A549 (cell line): ENCODE data around the gene HIC2. TPM values are rescaled to one million over a fixed set of nuclear protein-coding genes. Genes with fewer than 3 reads are reported as not detected.
"Not testable (repeated sequence)": the region's sequence is repeated elsewhere in the genome, so short reads cannot be mapped to it uniquely, and the experiment has no call there.

ENCODE experiments used
- ATAC-seq, 2 experiments: fragments of 200-7000 bp in 1 of 2; fragments of >200 bp in 1 of 2; cut with Nextera tagmentation in 1 of 2; cut with Tn5 transposase in 1 of 2; 3 replicates each; pipeline versions ENCODE4 v1.8.0 to v1.9.1; 2018 to 2020; ENCODE audit warnings: mild to moderate bottlenecking in 1 of 2, moderate library complexity in 1 of 2
- CTCF ChIA-PET: fragments of 300-600 bp; sonication (Branson Sonifier 250); formaldehyde crosslinking; extraction: SDS; loops from one replicate; lab custom pipeline; 2021; ENCODE audit warnings: antibody characterized with exemption, inconsistent platforms; lab: Yijun Ruan, JAX
- POLR2A ChIA-PET: fragments of 350-600 bp; formaldehyde crosslinking; extraction: SDS; loops from one replicate; lab custom pipeline; 2021; ENCODE audit warnings: antibody characterized with exemption, inconsistent platforms; lab: Yijun Ruan, JAX
- DNase-seq, 2 experiments: peaks; one replicate each; pipeline versions ENCODE4 v3.0.0 to v3.0.0-alpha.2; 2011 to 2016; ENCODE audit warnings: low read depth in 1 of 2, low spot score in 1 of 2
- FAIRE-seq: peaks from 2 replicates; lab custom pipeline; 2011; peaks lifted over from hg19 to GRCh38; lab: Jason Lieb, UNC
- H3K27ac ChIP-seq, 2 experiments: fragments of >200 bp; sonication (Bioruptor Twin); formaldehyde crosslinking; 3 replicates each; pipeline ENCODE4 v1.5.1; 2016 to 2017
- H3K4me1 ChIP-seq: fragments of >200 bp; sonication (Bioruptor Twin); formaldehyde crosslinking; 3 replicates; pipeline ENCODE4 v1.6.1; 2016
- H3K4me2 ChIP-seq: fragments of >200 bp; sonication (Bioruptor Twin); formaldehyde crosslinking; 3 replicates; pipeline ENCODE4 v1.6.1; 2016
- H3K4me3 ChIP-seq: fragments of >200 bp; sonication (Bioruptor Twin); formaldehyde crosslinking; 3 replicates; pipeline ENCODE4 v1.5.1; 2016
- H3K9me3 ChIP-seq: fragments of >200 bp; sonication (Bioruptor Twin); formaldehyde crosslinking; 3 replicates; pipeline ENCODE4 v1.6.1; 2016
- WGBS: methylation state at CpG from one replicate; pipeline ENCODE4 v1.1.6; 2017; ENCODE audit errors: missing lambda C conversion rate; 5-methylcytosine and 5-hydroxymethylcytosine counted together
- polyA plus RNA-seq, 4 experiments: library from polyadenylated mRNA; depleted of rRNA in 3 of 4; stranded (reverse); fragments of >200 nt; fragmentation: RNase III in 1 of 4; extraction: RNeasy Plus Mini Kit Qiagen cat#74134 plus additional on column Dnase treatment in 1 of 4; gene quantifications; 2 replicates in 3 of 4; 3 replicates in 1 of 4; pipeline ENCODE4 v1.2.3, GENCODE V29; 2011 to 2017

Gene HIC2
- polyA plus RNA-seq, 2 of the 4 experiments (the other 2 are of a cell fraction) = 1.0 to 2.9 TPM

- H3K4me3 ChIP-seq, H3K27ac ChIP-seq, FAIRE-seq, POLR2A ChIA-PET, H3K4me1 ChIP-seq, CTCF ChIA-PET, H3K9me3 ChIP-seq, DNase-seq, H3K4me2 ChIP-seq: not testable (repeated sequence)
- 44% methylated on average over 2 of the region's 5 CpGs for WGBS
- ATAC-seq = peak; percentile 42 to 65; a peak in 5 of 6 replicates
These were observed 14.3 kb upstream of the HIC2 start for GRCh38 chr22:21402763-21403314.

- WGBS = 82% methylated on average over 1 of the region's 1 CpG
- POLR2A ChIA-PET, H3K27ac ChIP-seq, H3K4me3 ChIP-seq, H3K9me3 ChIP-seq, DNase-seq, CTCF ChIA-PET, FAIRE-seq, H3K4me2 ChIP-seq, H3K4me1 ChIP-seq: not testable (repeated sequence)
- ATAC-seq = peak; percentile 42; a peak in 4 of 6 replicates
These were observed 10.0 kb upstream of the HIC2 start for GRCh38 chr22:21407139-21407538.

GRCh38 chr22:21407792-21408191 lies 9.4 kb upstream of the HIC2 start:
- FAIRE-seq, ATAC-seq, H3K27ac ChIP-seq, H3K4me1 ChIP-seq, H3K4me3 ChIP-seq, POLR2A ChIA-PET, H3K4me2 ChIP-seq, DNase-seq, CTCF ChIA-PET, H3K9me3 ChIP-seq: not testable (repeated sequence)
- no CpG with 5 or more reads among the region's 4 CpGs for whole genome bisulfite sequencing

GRCh38 chr22:21416375-21416774 lies 796 bp upstream of the HIC2 start:
- H3K4me3 ChIP-seq, H3K4me1 ChIP-seq, POLR2A ChIA-PET, DNase-seq, FAIRE-seq, CTCF ChIA-PET, H3K9me3 ChIP-seq, H3K4me2 ChIP-seq, H3K27ac ChIP-seq: not testable (repeated sequence)
- peak; percentile 12 to 32; a peak in 3 of 6 replicates for ATAC-seq
- WGBS = 63% methylated on average over 4 of the region's 25 CpGs

GRCh38 chr22:21417853-21418252 lies 682 bp downstream of the HIC2 start:
- peak overlapping the region; percentile 59 to 83; a peak in 4 of 6 replicates for H3K27ac ChIP-seq
- POLR2A ChIA-PET = not testable (repeated sequence)

GRCh38 chr22:21418974-21419638 lies 1.9 kb downstream of the HIC2 start:
- H3K4me3 ChIP-seq, ATAC-seq, H3K4me1 ChIP-seq, FAIRE-seq, DNase-seq, H3K27ac ChIP-seq, CTCF ChIA-PET, H3K4me2 ChIP-seq, POLR2A ChIA-PET, H3K9me3 ChIP-seq: not testable (repeated sequence)
- WGBS = 82% methylated on average over 5 of the region's 15 CpGs

More at GRCh38 chr22:21417853-21418252, 682 bp downstream of the HIC2 start:
- H3K9me3 ChIP-seq, FAIRE-seq, CTCF ChIA-PET, DNase-seq, H3K4me1 ChIP-seq: not testable (repeated sequence)
- peak overlapping the region; percentile 49 for H3K4me3 ChIP-seq
- H3K4me2 ChIP-seq = peak overlapping the region; percentile 45; the same call in 1 of the 3 replicates
- 0% methylated on average over 11 of the region's 33 CpGs for WGBS
- peak; percentile 37 to 47; a peak in 5 of 6 replicates for ATAC-seq

- H3K27ac ChIP-seq = not testable (repeated sequence)
- WGBS = 81% methylated on average over 5 of the region's 19 CpGs
- ATAC-seq = peak in 1 of 2 experiments; percentile 44; a peak in 3 of 6 replicates
These were observed 3.1 kb downstream of the HIC2 start for GRCh38 chr22:21420180-21420763.

GRCh38 chr22:21424084-21424709 lies 7.0 kb downstream of the HIC2 start:
- ATAC-seq = peak in 1 of 2 experiments; percentile 47; a peak in 4 of 6 replicates
- FAIRE-seq, DNase-seq, H3K27ac ChIP-seq, H3K4me3 ChIP-seq, POLR2A ChIA-PET, H3K4me2 ChIP-seq, H3K4me1 ChIP-seq, CTCF ChIA-PET, H3K9me3 ChIP-seq: not testable (repeated sequence)
- no CpG with 5 or more reads among the region's 12 CpGs for WGBS

More at GRCh38 chr22:21420180-21420763, 3.1 kb downstream of the HIC2 start:
- H3K4me3 ChIP-seq, CTCF ChIA-PET, DNase-seq, H3K4me2 ChIP-seq, FAIRE-seq, H3K9me3 ChIP-seq, POLR2A ChIA-PET, H3K4me1 ChIP-seq: not testable (repeated sequence)

- H3K9me3 ChIP-seq, H3K4me2 ChIP-seq, DNase-seq, H3K4me1 ChIP-seq, H3K27ac ChIP-seq, FAIRE-seq, H3K4me3 ChIP-seq, ATAC-seq, CTCF ChIA-PET, POLR2A ChIA-PET: not testable (repeated sequence)
- WGBS = no CpG with 5 or more reads among the region's 15 CpGs
These were observed 17.4 kb downstream of the HIC2 start for GRCh38 chr22:21434378-21435233.
